ENCODE data around the gene QTRT2. TPM values are rescaled to one million over a fixed set of nuclear protein-coding genes. Genes with fewer than 3 reads are reported as not detected.

The QTRT2 gene
- total RNA-seq, 1 donor from 2014 or later: 20.5 TPM

DNA sequence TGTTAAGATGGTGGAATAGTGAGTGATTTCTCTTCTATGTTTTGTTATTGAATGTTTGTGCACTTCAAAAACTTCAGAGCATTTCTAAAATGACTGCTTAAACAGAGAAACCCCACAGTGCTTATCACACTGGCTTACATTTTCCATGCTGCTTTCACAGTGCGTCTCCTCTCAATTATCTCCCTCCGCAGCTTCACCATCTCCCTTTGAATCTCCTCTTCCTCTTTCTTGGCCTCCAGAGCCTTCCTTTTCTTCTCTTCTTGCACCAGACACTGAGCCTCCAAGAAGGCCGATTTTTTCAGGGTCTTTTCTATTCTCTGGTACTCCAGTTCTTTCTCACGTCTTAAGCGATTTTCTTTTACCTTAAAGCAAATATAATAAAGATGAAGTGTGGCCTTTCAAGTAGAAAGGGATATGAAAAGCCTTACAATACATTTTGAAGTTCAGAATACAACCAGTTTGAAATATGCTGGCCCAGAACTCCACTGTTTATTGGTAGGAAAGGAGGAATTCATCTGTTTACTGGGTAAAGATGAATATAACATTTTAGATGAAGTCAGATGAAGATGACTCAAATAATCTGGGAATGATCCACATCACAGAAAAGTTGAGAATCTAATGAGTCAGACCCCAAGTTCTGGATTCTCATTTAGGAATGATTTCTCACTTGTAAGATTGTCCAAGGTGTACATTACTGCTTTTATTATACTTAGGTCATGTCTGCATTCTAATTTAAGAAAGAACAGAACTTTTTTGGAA, 21.6 kb upstream of the QTRT2 start:
- FAIRE-seq (no peak), DNase-seq (ENCODE audit: low read depth) (peak; percentile 40)
- Histone ChIP-seq H3K27me3 (ENCODE audit: control insufficient read depth, insufficient read depth, low read length) (no peaks in the 10 kb centered on the region), H3K4me3 (ENCODE audit: low read depth, low read length) (no peak overlapping the region), H3K36me3 (ENCODE audit: control insufficient read depth, insufficient read depth, low read length) (no peaks in the 10 kb centered on the region)
- TF ChIP-seq, protein P1, sequence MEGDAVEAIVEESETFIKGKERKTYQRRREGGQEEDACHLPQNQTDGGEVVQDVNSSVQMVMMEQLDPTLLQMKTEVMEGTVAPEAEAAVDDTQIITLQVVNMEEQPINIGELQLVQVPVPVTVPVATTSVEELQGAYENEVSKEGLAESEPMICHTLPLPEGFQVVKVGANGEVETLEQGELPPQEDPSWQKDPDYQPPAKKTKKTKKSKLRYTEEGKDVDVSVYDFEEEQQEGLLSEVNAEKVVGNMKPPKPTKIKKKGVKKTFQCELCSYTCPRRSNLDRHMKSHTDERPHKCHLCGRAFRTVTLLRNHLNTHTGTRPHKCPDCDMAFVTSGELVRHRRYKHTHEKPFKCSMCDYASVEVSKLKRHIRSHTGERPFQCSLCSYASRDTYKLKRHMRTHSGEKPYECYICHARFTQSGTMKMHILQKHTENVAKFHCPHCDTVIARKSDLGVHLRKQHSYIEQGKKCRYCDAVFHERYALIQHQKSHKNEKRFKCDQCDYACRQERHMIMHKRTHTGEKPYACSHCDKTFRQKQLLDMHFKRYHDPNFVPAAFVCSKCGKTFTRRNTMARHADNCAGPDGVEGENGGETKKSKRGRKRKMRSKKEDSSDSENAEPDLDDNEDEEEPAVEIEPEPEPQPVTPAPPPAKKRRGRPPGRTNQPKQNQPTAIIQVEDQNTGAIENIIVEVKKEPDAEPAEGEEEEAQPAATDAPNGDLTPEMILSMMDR (IDR thresholded peaks at IDR 0.05; ENCODE audit: insufficient read depth, low read length, severe bottlenecking): no peak

GRCh38 chr3:114035896-114036295, 20.6 kb upstream of the QTRT2 start:
- no peaks in the 10 kb centered on the region for H3K27me3 ChIP-seq (ENCODE audit: control insufficient read depth, insufficient read depth, low read length)
- no peak overlapping the region for H3K4me3 ChIP-seq (ENCODE audit: low read depth, low read length)
- no peaks in the 10 kb centered on the region for H3K36me3 ChIP-seq (ENCODE audit: control insufficient read depth, insufficient read depth, low read length)
- TF ChIP-seq, protein P1 (IDR thresholded peaks at IDR 0.05; ENCODE audit: insufficient read depth, low read length, severe bottlenecking): no peak
- no peak for DNase-seq (ENCODE audit: low read depth)
- no peak for FAIRE-seq

DNA sequence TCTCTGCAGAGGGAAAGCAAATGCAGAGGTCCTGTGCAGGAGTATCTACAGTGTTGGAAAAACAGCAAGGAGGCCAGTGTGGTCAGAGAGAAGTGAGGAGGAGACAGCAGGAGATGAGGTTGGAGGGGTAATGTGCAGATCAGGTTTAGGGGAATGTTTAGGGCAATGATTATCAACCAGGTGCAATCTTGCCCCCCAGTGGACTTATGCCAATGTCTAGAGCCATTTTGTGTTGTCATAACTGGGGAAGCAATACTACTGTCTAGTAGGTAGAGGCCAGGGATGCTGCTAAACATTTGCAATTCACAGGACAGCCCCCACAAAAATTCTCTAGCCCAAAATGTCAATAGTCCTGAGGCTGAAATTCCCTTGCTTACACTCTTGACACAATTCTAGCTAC, 13.3 kb upstream of the QTRT2 start:
- Histone ChIP-seq H3K4me3 (ENCODE audit: low read depth, low read length) (no peak overlapping the region), H3K27me3 (ENCODE audit: control insufficient read depth, insufficient read depth, low read length) (no peaks in the 10 kb centered on the region), H3K36me3 (ENCODE audit: control insufficient read depth, insufficient read depth, low read length) (no peaks in the 10 kb centered on the region)
- no peak for DNase-seq (ENCODE audit: low read depth)
- TF ChIP-seq, protein P1 (IDR thresholded peaks at IDR 0.05; ENCODE audit: insufficient read depth, low read length, severe bottlenecking): no peak
- FAIRE-seq: no peak

DNA sequence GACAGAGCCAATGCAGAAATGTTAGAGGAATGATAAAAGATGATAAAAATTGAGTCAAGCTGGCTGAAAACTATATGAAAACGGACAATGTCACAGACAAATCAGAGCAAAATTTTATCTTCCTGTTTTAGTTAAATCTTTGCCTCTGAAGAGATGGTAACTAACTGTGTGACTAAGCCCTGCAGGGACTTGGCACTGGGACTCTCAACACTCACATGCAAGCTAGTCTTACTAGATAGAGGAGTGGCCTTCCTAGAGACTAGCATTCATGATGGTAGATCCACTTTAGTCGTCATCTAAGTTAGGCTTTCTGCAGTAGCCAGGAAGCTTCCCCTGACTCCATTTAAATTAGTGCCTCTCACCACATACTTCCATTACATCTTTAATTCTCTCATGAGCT, 4.3 kb upstream of the QTRT2 start:
- H3K36me3 ChIP-seq (ENCODE audit: control insufficient read depth, insufficient read depth, low read length): no peaks in the 10 kb centered on the region
- H3K4me3 ChIP-seq (ENCODE audit: low read depth, low read length): no peak overlapping the region
- H3K27me3 ChIP-seq (ENCODE audit: control insufficient read depth, insufficient read depth, low read length): no peaks in the 10 kb centered on the region
- TF ChIP-seq, protein P1 (IDR thresholded peaks at IDR 0.05; ENCODE audit: insufficient read depth, low read length, severe bottlenecking): no peak
- DNase-seq (ENCODE audit: low read depth): no peak
- no peak for FAIRE-seq

DNA sequence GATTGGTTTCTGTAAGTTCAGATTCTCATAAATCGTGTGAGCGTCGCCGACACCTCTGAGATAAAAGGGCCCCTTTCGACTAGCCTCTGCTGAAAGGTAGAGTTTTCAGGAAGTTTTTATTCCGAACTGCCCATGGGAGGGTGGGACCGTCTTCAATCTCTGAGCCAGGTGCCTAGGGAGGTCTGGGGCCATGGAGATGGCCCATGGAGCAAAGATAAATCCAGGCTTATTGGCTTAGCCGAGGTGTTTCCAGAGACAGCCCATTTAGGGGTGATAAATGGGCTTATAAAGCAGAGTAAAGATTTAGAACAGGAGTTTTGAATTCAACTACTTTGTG, 442 bp downstream of the QTRT2 start:
- Histone ChIP-seq H3K4me3 (ENCODE audit: low read depth, low read length) (peak overlapping the region; percentile 95), H3K36me3 (ENCODE audit: control insufficient read depth, insufficient read depth, low read length) (no peaks in the 10 kb centered on the region), H3K27me3 (ENCODE audit: control insufficient read depth, insufficient read depth, low read length) (no peaks in the 10 kb centered on the region)
- FAIRE-seq (no peak), DNase-seq (ENCODE audit: low read depth) (no peak)
- TF ChIP-seq, protein P1 (IDR thresholded peaks at IDR 0.05; ENCODE audit: insufficient read depth, low read length, severe bottlenecking): no peak

DNA sequence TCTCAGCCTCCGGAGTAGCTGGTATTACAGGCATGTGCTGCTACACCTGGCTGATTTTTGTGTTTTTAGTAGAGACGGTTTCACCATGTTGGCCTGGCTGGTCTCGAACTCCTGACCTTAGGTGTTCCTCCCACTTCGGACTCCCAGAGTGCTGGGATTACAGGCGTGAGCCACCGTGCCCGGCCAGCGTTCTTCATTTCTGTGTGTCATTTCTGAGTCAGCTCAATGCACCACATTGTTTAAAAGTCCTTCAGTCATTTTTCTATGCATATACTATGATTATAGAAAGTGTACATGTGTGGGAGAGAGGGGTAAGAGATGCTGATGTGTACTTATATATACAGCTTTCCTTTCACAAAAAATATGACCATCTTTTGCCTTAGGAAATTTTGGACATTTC, 2.1 kb downstream of the QTRT2 start:
- TF ChIP-seq, protein P1 (IDR thresholded peaks at IDR 0.05; ENCODE audit: insufficient read depth, low read length, severe bottlenecking): no peak
- H3K27me3 ChIP-seq (ENCODE audit: control insufficient read depth, insufficient read depth, low read length): no peaks in the 10 kb centered on the region
- H3K36me3 ChIP-seq (ENCODE audit: control insufficient read depth, insufficient read depth, low read length): no peaks in the 10 kb centered on the region
- DNase-seq (ENCODE audit: low read depth) (no peak), FAIRE-seq (no peak)
- no peak overlapping the region for H3K4me3 ChIP-seq (ENCODE audit: low read depth, low read length)

All from bronchial epithelial cell (primary cell).